ENCODE data around the gene ZBED6.

- TF ChIP-seq EZH2 (IDR thresholded peaks at IDR 0.05) (no peak), POLR2AphosphoS5 (IDR thresholded peaks at IDR 0.05; ENCODE audit: borderline replicate concordance, low read depth, low read length) (no peak), FOXP2 (optimal IDR thresholded peaks at IDR 0.05; ENCODE audit: control extremely low read depth, extremely low read length, insufficient read depth) (no peak)
Observed at GRCh38 chr1:203796236-203796605, 798 bp downstream of the ZBED6 start.

Measured in SK-N-MC (cell line).